Measurements from ENCODE around the gene PRKAR1B.
A peak's percentile ranks its signal among the peaks of the same experiment; 100 is the strongest.

PRKAR1B gene

GRCh38 chr7:727104-727805, at the start of gene PRKAR1B:
PRKAR1B (minus strand) TSS chr7:727281; CDS start chr7:711505, 15,776 bp downstream.
- DNase-seq: peak; percentile 49

- DNase-seq: no peak
Measured at GRCh38 chr7:776381-776780, 49.3 kb upstream of the PRKAR1B start.

GRCh38 chr7:774161-775109, 47.4 kb upstream of the PRKAR1B start:
- DNase-seq: peak; percentile 75

- no peak for DNase-seq
Measured at GRCh38 chr7:773622-773915, 46.5 kb upstream of the PRKAR1B start.

- DNase-seq: no peak
Measured at GRCh38 chr7:772861-773621, 46.0 kb upstream of the PRKAR1B start.

GRCh38 chr7:772392-772791, 45.3 kb upstream of the PRKAR1B start:
- no peak for DNase-seq

GRCh38 chr7:772005-772294, 44.9 kb upstream of the PRKAR1B start:
- no peak for DNase-seq

- DNase-seq: no peak
Measured at GRCh38 chr7:771234-772004, 44.3 kb upstream of the PRKAR1B start.

- no peak for DNase-seq
Measured at GRCh38 chr7:770741-771166, 43.7 kb upstream of the PRKAR1B start.

- DNase-seq: no peak
Measured at GRCh38 chr7:770336-770735, 43.3 kb upstream of the PRKAR1B start.

- DNase-seq: no peak
Measured at GRCh38 chr7:768881-769504, 41.9 kb upstream of the PRKAR1B start.

- DNase-seq: peak; percentile 49
Measured at GRCh38 chr7:767941-768731, 41.1 kb upstream of the PRKAR1B start.

- DNase-seq: peak; percentile 19
Measured at GRCh38 chr7:767580-767940, 40.5 kb upstream of the PRKAR1B start.

- no peak for DNase-seq
Measured at GRCh38 chr7:765383-765782, 38.3 kb upstream of the PRKAR1B start.

- DNase-seq: no peak
Measured at GRCh38 chr7:763762-764161, 36.7 kb upstream of the PRKAR1B start.

- no peak for DNase-seq
Measured at GRCh38 chr7:762885-763284, 35.8 kb upstream of the PRKAR1B start.

GRCh38 chr7:761631-762030, 34.5 kb upstream of the PRKAR1B start:
- no peak for DNase-seq

GRCh38 chr7:761101-761500, 34.0 kb upstream of the PRKAR1B start:
- no peak for DNase-seq

- DNase-seq: no peak
Measured at GRCh38 chr7:760006-760405, 32.9 kb upstream of the PRKAR1B start.

- DNase-seq: no peak
Measured at GRCh38 chr7:759569-759968, 32.5 kb upstream of the PRKAR1B start.

- no peak for DNase-seq
Measured at GRCh38 chr7:757741-758163, 30.7 kb upstream of the PRKAR1B start.

Data from CD4-positive, alpha-beta T cell treated with Interleukin-17A for 4 hours (primary cell).